Lower lobe of right lung (tissue), 2 donors: ENCODE data around the gene SYT17. TPM values are rescaled to one million over a fixed set of nuclear protein-coding genes. Genes with fewer than 3 reads are reported as not detected.

Experiments used
- ATAC-seq, 2 donors: fragments of 200-7000 bp; cut with Tn5 transposase; one replicate each; pipeline ENCODE4 v1.9.1; 2020 to 2022; ENCODE audit warnings: mild to moderate bottlenecking in 2 of 2, moderate library complexity in 2 of 2
- DNase-seq: peaks from one replicate; pipeline ENCODE4 v3.0.0-alpha.2; 2020
- H3K27ac ChIP-seq: fragments of 200-600 bp; one replicate; pipeline ENCODE4 v1.8.0; 2022
- H3K27me3 ChIP-seq: fragments of 200-600 bp; one replicate; pipeline ENCODE4 v1.8.0; 2022; ENCODE audit warnings: low read depth
- H3K36me3 ChIP-seq: fragments of 200-600 bp; one replicate; pipeline ENCODE4 v1.8.0; 2022; ENCODE audit warnings: mild to moderate bottlenecking
- H3K4me1 ChIP-seq: fragments of 200-600 bp; one replicate; pipeline ENCODE4 v1.8.0; 2022
- H3K4me3 ChIP-seq: fragments of 200-600 bp; one replicate; pipeline ENCODE4 v1.8.0; 2022; ENCODE audit warnings: mild to moderate bottlenecking
- H3K9me3 ChIP-seq: fragments of 200-600 bp; one replicate; pipeline ENCODE4 v1.8.0; 2022
- intact Hi-C: fragments of 100-400 bp; cut with DNase I; formaldehyde crosslinking; loops from one replicate; pipeline ENCODE4 v1.11.0; 2022
- total RNA-seq: library from RNA; stranded (reverse); fragmentation: NEBNext Ultra II Directional; extraction: Animal tissue kit (Norgen Biotek cat#: 25700); gene quantifications from one replicate; pipeline ENCODE4 v1.2.1, GENCODE V29; 2021
- TF ChIP-seq, protein P1 (sequence below): fragments of 200-600 bp; IDR thresholded peaks from one replicate; pipeline ENCODE4 v1.8.0; 2022; ENCODE audit warnings: antibody characterized with exemption, mild to moderate bottlenecking
- donor health status: DM: no; HTN: yes; CAD: no; lungs with severe emphysema.

SYT17 gene
- total RNA-seq, 1 donor from 2014 or later = 11.8 TPM

DNA sequence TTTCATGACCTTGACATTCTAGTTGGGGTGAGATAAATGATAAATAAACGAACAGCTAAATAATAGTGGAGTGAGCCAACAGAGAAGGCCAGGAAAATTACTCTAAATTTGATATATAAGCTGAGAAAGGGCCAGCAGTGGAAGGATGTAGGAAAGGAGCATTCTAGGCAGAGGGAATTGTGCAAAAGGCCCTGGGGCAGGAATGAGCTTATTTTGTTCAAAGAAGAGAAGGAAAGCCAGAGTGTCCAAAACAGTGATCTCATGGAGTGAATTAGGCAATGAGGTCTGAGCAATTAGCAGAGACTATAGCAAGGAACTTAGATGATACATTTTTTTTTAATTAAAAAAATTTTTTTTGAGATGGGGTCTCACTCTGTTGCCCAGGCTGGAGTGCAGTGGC, 74.1 kb downstream of the SYT17 start:
- DNase-seq = no peak
- TF ChIP-seq, protein P1, sequence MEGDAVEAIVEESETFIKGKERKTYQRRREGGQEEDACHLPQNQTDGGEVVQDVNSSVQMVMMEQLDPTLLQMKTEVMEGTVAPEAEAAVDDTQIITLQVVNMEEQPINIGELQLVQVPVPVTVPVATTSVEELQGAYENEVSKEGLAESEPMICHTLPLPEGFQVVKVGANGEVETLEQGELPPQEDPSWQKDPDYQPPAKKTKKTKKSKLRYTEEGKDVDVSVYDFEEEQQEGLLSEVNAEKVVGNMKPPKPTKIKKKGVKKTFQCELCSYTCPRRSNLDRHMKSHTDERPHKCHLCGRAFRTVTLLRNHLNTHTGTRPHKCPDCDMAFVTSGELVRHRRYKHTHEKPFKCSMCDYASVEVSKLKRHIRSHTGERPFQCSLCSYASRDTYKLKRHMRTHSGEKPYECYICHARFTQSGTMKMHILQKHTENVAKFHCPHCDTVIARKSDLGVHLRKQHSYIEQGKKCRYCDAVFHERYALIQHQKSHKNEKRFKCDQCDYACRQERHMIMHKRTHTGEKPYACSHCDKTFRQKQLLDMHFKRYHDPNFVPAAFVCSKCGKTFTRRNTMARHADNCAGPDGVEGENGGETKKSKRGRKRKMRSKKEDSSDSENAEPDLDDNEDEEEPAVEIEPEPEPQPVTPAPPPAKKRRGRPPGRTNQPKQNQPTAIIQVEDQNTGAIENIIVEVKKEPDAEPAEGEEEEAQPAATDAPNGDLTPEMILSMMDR = no peak

DNA sequence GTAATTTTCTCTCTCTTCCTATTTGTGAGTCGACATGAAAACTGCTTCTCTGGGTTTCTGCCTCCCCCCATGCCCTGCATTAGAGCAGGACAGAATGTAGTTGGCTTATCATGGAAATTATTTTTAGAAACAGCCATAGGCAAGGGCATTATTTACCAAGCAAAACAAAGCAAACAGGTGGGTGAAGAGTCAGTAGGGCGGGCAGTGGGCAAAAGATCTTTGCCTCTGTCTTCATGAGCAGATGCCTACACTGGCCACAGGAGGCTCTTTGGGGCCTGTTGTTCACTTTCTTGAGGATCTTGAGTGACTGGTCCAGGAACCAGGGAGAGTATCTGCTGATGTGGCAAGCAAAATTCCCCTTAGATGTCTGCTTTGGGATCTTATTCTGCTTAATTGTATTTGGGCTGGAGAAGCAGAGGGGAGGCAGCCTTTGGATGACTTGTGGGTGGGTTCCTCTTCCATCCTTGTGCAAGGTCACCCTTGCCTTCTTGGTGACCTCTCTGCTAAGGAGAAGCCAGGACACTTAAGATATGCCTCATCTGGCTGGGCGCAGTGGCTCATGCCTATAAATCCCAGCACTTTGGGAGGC, 75.0 kb downstream of the SYT17 start:
- no peak overlapping the region for H3K4me3 ChIP-seq
- intact Hi-C loops = no loop called here
- no peak overlapping the region for H3K27ac ChIP-seq
- no peaks in the 10 kb centered on the region for H3K4me1 ChIP-seq
- H3K9me3 ChIP-seq = no peaks in the 10 kb centered on the region
- H3K36me3 ChIP-seq = no peaks in the 10 kb centered on the region
- no peaks in the 10 kb centered on the region for H3K27me3 ChIP-seq
- TF ChIP-seq, protein P1 = no peak
- ATAC-seq (peak in 1 of 2 donors; percentile 35), DNase-seq (no peak)

More for the DNA sequence above, 74.1 kb downstream of the SYT17 start:
- Histone ChIP-seq H3K27ac (no peak overlapping the region), H3K4me3 (no peak overlapping the region), H3K9me3 (no peaks in the 10 kb centered on the region), H3K27me3 (no peaks in the 10 kb centered on the region), H3K36me3 (no peaks in the 10 kb centered on the region), H3K4me1 (no peaks in the 10 kb centered on the region)
- intact Hi-C loops = no loop called here
- ATAC-seq = no peak

DNA sequence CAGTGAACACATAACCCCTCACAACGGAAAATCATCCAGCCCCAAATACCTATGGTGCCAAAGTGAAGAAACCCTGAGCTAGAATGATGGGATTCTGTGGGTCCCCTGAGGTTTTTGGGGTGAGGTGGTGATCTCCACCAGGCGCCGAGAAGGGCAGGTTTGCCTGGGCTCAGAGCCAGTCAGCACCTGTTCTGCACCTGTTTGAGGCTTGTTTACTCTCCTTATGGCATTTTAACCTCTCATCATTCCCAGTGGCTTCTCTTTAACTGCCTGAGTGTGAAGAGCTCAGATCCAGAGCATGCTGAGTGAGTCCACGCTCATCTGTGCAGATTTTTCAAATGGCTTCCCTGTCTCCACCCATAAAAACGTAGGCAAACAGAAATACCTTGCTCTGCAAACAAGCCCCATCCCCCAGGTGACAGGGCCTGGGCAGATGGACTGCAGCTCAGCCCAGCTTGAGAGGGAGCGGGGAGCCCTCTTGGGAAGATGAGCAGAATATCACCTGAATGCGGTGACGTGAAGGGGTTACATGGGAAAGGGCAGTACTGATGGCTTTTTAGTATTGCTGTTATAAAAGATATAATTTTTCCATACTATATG, 77.4 kb downstream of the SYT17 start:
- TF ChIP-seq, protein P1 = no peak
- no peaks in the 10 kb centered on the region for H3K36me3 ChIP-seq
- H3K4me1 ChIP-seq = no peaks in the 10 kb centered on the region
- H3K4me3 ChIP-seq = no peak overlapping the region
- H3K27ac ChIP-seq = no peak overlapping the region
- ATAC-seq = peak in 1 of 2 donors; percentile 18
- no peak for DNase-seq
- no peaks in the 10 kb centered on the region for H3K9me3 ChIP-seq
- intact Hi-C loops = no loop called here
- no peaks in the 10 kb centered on the region for H3K27me3 ChIP-seq

DNA sequence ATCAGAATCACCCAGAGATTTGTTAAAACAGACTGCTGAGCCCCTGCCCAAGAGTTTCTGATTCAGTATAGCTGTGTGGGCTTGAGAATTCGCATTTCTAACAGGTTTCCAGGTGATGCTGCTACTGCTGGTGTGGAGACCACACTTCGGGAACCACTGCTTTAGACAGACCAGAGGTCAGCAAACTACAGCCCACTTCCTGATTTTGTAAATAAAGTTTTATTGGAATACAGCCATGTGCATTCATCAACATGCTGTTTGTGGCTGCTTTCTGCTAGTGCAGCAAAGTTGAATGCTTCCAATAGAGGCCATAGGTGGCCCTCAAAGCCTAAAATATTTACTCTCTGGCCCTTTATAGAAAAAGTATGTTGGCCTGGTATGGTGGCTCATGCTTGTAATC, 84.9 kb downstream of the SYT17 start:
- H3K9me3 ChIP-seq = no peaks in the 10 kb centered on the region
- H3K36me3 ChIP-seq = no peaks in the 10 kb centered on the region
- H3K27me3 ChIP-seq = no peaks in the 10 kb centered on the region
- H3K4me1 ChIP-seq = no peaks in the 10 kb centered on the region
- H3K4me3 ChIP-seq = no peak overlapping the region
- TF ChIP-seq, protein P1 = no peak
- H3K27ac ChIP-seq = no peak overlapping the region
- no peak for ATAC-seq
- DNase-seq = no peak
- intact Hi-C loops = no loop called here

DNA sequence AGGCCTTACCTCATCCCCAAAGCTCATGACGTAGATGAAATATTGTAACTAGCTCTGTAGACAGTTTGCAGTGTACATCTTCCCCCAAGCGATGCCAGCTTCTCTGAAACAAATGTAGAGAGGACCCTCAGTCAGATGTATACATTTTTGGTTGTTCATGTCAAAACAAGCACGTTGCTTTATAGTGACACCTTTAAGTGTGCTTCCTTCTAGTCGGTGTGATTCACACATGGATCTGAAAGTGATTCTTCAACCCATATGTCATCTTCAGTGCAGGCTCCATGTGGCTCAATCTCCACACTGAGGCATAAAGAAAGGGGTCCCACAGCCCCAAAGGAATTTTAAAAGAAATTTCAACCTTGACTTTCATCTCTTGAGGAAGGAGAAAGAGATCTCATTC, 86.6 kb downstream of the SYT17 start:
- no peak overlapping the region for H3K4me3 ChIP-seq
- H3K9me3 ChIP-seq = no peaks in the 10 kb centered on the region
- no peak for DNase-seq
- no peak for ATAC-seq
- TF ChIP-seq, protein P1 = no peak
- no peaks in the 10 kb centered on the region for H3K4me1 ChIP-seq
- intact Hi-C loops = no loop called here
- H3K27me3 ChIP-seq = no peaks in the 10 kb centered on the region
- no peak overlapping the region for H3K27ac ChIP-seq
- H3K36me3 ChIP-seq = no peaks in the 10 kb centered on the region
